Measurements from ENCODE around the gene CYTH1.

The CYTH1 gene

GRCh38 chr17:78661093-78661770 is 120.8 kb downstream of the CYTH1 start:
- H3K36me3 ChIP-seq (ENCODE audit: insufficient read depth, low read length) = no peaks in the 10 kb centered on the region
- H3K4me3 ChIP-seq (ENCODE audit: low read depth in 1 of 2, low read length in 2 of 2) = no peak overlapping the region
- no peaks in the 10 kb centered on the region for H3K9me3 ChIP-seq (ENCODE audit: low read length)
- H3K9ac ChIP-seq (ENCODE audit: low read length) = no peak overlapping the region
- H3K27me3 ChIP-seq (ENCODE audit: control insufficient read depth in 1 of 2, insufficient read depth in 2 of 2, low read length in 2 of 2) = no peaks in the 10 kb centered on the region
- no peak overlapping the region for H3K27ac ChIP-seq (ENCODE audit: low read depth, low read length)
- H3K4me1 ChIP-seq (ENCODE audit: insufficient read depth, low read length) = peaks cover 3% of the 10 kb centered on the region

- no peaks in the 10 kb centered on the region for H3K9me3 ChIP-seq (ENCODE audit: low read length)
- H3K4me3 ChIP-seq (ENCODE audit: low read depth in 1 of 2, low read length in 2 of 2) = no peak overlapping the region
- H3K27ac ChIP-seq (ENCODE audit: low read depth, low read length) = no peak overlapping the region
- no peak overlapping the region for H3K9ac ChIP-seq (ENCODE audit: low read length)
- H3K4me1 ChIP-seq (ENCODE audit: insufficient read depth, low read length) = no peaks in the 10 kb centered on the region
- H3K36me3 ChIP-seq (ENCODE audit: insufficient read depth, low read length) = no peaks in the 10 kb centered on the region
- H3K27me3 ChIP-seq (ENCODE audit: control insufficient read depth in 1 of 2, insufficient read depth in 2 of 2, low read length in 2 of 2) = no peaks in the 10 kb centered on the region
These were observed 122.5 kb downstream of the CYTH1 start for GRCh38 chr17:78659546-78659945.

- H3K4me1 ChIP-seq (ENCODE audit: insufficient read depth, low read length) = no peaks in the 10 kb centered on the region
- H3K4me3 ChIP-seq (ENCODE audit: low read depth in 1 of 2, low read length in 2 of 2) = no peak overlapping the region
- no peak overlapping the region for H3K9ac ChIP-seq (ENCODE audit: low read length)
- no peak overlapping the region for H3K27ac ChIP-seq (ENCODE audit: low read depth, low read length)
- no peaks in the 10 kb centered on the region for H3K9me3 ChIP-seq (ENCODE audit: low read length)
- no peaks in the 10 kb centered on the region for H3K27me3 ChIP-seq (ENCODE audit: control insufficient read depth in 1 of 2, insufficient read depth in 2 of 2, low read length in 2 of 2)
- no peaks in the 10 kb centered on the region for H3K36me3 ChIP-seq (ENCODE audit: insufficient read depth, low read length)
These were observed 123.7 kb downstream of the CYTH1 start for GRCh38 chr17:78658281-78658785.

GRCh38 chr17:78655251-78655940 is 126.7 kb downstream of the CYTH1 start:
- no peak overlapping the region for H3K27ac ChIP-seq (ENCODE audit: low read depth, low read length)

GRCh38 chr17:78654325-78654724 is 127.7 kb downstream of the CYTH1 start:
- H3K4me1 ChIP-seq (ENCODE audit: insufficient read depth, low read length) = no peaks in the 10 kb centered on the region
- no peaks in the 10 kb centered on the region for H3K36me3 ChIP-seq (ENCODE audit: insufficient read depth, low read length)
- no peak overlapping the region for H3K4me3 ChIP-seq (ENCODE audit: low read depth in 1 of 2, low read length in 2 of 2)
- no peak overlapping the region for H3K27ac ChIP-seq (ENCODE audit: low read depth, low read length)
- no peak overlapping the region for H3K9ac ChIP-seq (ENCODE audit: low read length)
- no peaks in the 10 kb centered on the region for H3K9me3 ChIP-seq (ENCODE audit: low read length)
- no peaks in the 10 kb centered on the region for H3K27me3 ChIP-seq (ENCODE audit: control insufficient read depth in 1 of 2, insufficient read depth in 2 of 2, low read length in 2 of 2)

More at GRCh38 chr17:78655251-78655940, 126.7 kb downstream of the CYTH1 start:
- Histone ChIP-seq H3K4me3 (ENCODE audit: low read depth in 1 of 2, low read length in 2 of 2) (no peak overlapping the region), H3K9me3 (ENCODE audit: low read length) (no peaks in the 10 kb centered on the region), H3K9ac (ENCODE audit: low read length) (no peak overlapping the region), H3K36me3 (ENCODE audit: insufficient read depth, low read length) (no peaks in the 10 kb centered on the region), H3K4me1 (ENCODE audit: insufficient read depth, low read length) (no peaks in the 10 kb centered on the region), H3K27me3 (ENCODE audit: control insufficient read depth in 1 of 2, insufficient read depth in 2 of 2, low read length in 2 of 2) (no peaks in the 10 kb centered on the region)

- H3K27ac ChIP-seq (ENCODE audit: low read depth, low read length) = no peak overlapping the region
- H3K9me3 ChIP-seq (ENCODE audit: low read length) = peaks cover 2% of the 10 kb centered on the region
- no peaks in the 10 kb centered on the region for H3K27me3 ChIP-seq (ENCODE audit: control insufficient read depth in 1 of 2, insufficient read depth in 2 of 2, low read length in 2 of 2)
- H3K4me3 ChIP-seq (ENCODE audit: low read depth in 1 of 2, low read length in 2 of 2) = no peak overlapping the region
- no peaks in the 10 kb centered on the region for H3K36me3 ChIP-seq (ENCODE audit: insufficient read depth, low read length)
- H3K9ac ChIP-seq (ENCODE audit: low read length) = no peak overlapping the region
- no peaks in the 10 kb centered on the region for H3K4me1 ChIP-seq (ENCODE audit: insufficient read depth, low read length)
These were observed 128.7 kb downstream of the CYTH1 start for GRCh38 chr17:78653382-78653781.

- Histone ChIP-seq H3K27ac (ENCODE audit: low read depth, low read length) (no peak overlapping the region), H3K27me3 (ENCODE audit: control insufficient read depth in 1 of 2, insufficient read depth in 2 of 2, low read length in 2 of 2) (no peaks in the 10 kb centered on the region), H3K4me1 (ENCODE audit: insufficient read depth, low read length) (no peaks in the 10 kb centered on the region), H3K9ac (ENCODE audit: low read length) (no peak overlapping the region), H3K36me3 (ENCODE audit: insufficient read depth, low read length) (no peaks in the 10 kb centered on the region), H3K9me3 (ENCODE audit: low read length) (peaks cover 3% of the 10 kb centered on the region), H3K4me3 (ENCODE audit: low read depth in 1 of 2, low read length in 2 of 2) (no peak overlapping the region)
These were observed 129.2 kb downstream of the CYTH1 start for GRCh38 chr17:78652913-78653312.

- H3K27ac ChIP-seq (ENCODE audit: low read depth, low read length) = no peak overlapping the region
- H3K9me3 ChIP-seq (ENCODE audit: low read length) = peaks cover 3% of the 10 kb centered on the region
- no peaks in the 10 kb centered on the region for H3K27me3 ChIP-seq (ENCODE audit: control insufficient read depth in 1 of 2, insufficient read depth in 2 of 2, low read length in 2 of 2)
- H3K4me3 ChIP-seq (ENCODE audit: low read depth in 1 of 2, low read length in 2 of 2) = no peak overlapping the region
- H3K36me3 ChIP-seq (ENCODE audit: insufficient read depth, low read length) = no peaks in the 10 kb centered on the region
- no peak overlapping the region for H3K9ac ChIP-seq (ENCODE audit: low read length)
- no peaks in the 10 kb centered on the region for H3K4me1 ChIP-seq (ENCODE audit: insufficient read depth, low read length)
These were observed 130.0 kb downstream of the CYTH1 start for GRCh38 chr17:78652024-78652423.

GRCh38 chr17:78651554-78651953 is 130.5 kb downstream of the CYTH1 start:
- H3K27ac ChIP-seq (ENCODE audit: low read depth, low read length) = no peak overlapping the region
- H3K36me3 ChIP-seq (ENCODE audit: insufficient read depth, low read length) = no peaks in the 10 kb centered on the region
- no peaks in the 10 kb centered on the region for H3K4me1 ChIP-seq (ENCODE audit: insufficient read depth, low read length)
- H3K4me3 ChIP-seq (ENCODE audit: low read depth in 1 of 2, low read length in 2 of 2) = no peak overlapping the region
- H3K27me3 ChIP-seq (ENCODE audit: control insufficient read depth in 1 of 2, insufficient read depth in 2 of 2, low read length in 2 of 2) = no peaks in the 10 kb centered on the region
- H3K9me3 ChIP-seq (ENCODE audit: low read length) = peaks cover 3% of the 10 kb centered on the region
- no peak overlapping the region for H3K9ac ChIP-seq (ENCODE audit: low read length)

GRCh38 chr17:78650093-78650715 is 131.9 kb downstream of the CYTH1 start:
- H3K27ac ChIP-seq (ENCODE audit: low read depth, low read length) = no peak overlapping the region
- no peaks in the 10 kb centered on the region for H3K27me3 ChIP-seq (ENCODE audit: control insufficient read depth in 1 of 2, insufficient read depth in 2 of 2, low read length in 2 of 2)
- H3K36me3 ChIP-seq (ENCODE audit: insufficient read depth, low read length) = no peaks in the 10 kb centered on the region
- H3K4me3 ChIP-seq (ENCODE audit: low read depth in 1 of 2, low read length in 2 of 2) = no peak overlapping the region
- H3K9ac ChIP-seq (ENCODE audit: low read length) = no peak overlapping the region
- peaks cover 3% of the 10 kb centered on the region for H3K9me3 ChIP-seq (ENCODE audit: low read length)
- H3K4me1 ChIP-seq (ENCODE audit: insufficient read depth, low read length) = no peaks in the 10 kb centered on the region

GRCh38 chr17:78648293-78648692 is 133.8 kb downstream of the CYTH1 start:
- H3K4me1 ChIP-seq (ENCODE audit: insufficient read depth, low read length) = no peaks in the 10 kb centered on the region
- H3K36me3 ChIP-seq (ENCODE audit: insufficient read depth, low read length) = no peaks in the 10 kb centered on the region
- H3K9ac ChIP-seq (ENCODE audit: low read length) = no peak overlapping the region
- H3K27ac ChIP-seq (ENCODE audit: low read depth, low read length) = no peak overlapping the region
- H3K27me3 ChIP-seq (ENCODE audit: control insufficient read depth in 1 of 2, insufficient read depth in 2 of 2, low read length in 2 of 2) = no peaks in the 10 kb centered on the region
- H3K9me3 ChIP-seq (ENCODE audit: low read length) = peaks cover 3% of the 10 kb centered on the region
- no peak overlapping the region for H3K4me3 ChIP-seq (ENCODE audit: low read depth in 1 of 2, low read length in 2 of 2)

All from muscle layer of colon (tissue), 2 donors.